ENCODE measurements around the gene RAD51B.

Gene RAD51B

GRCh38 chr14:68222726-68223125, 403.1 kb downstream of the RAD51B start:
- no peak for TF ChIP-seq CTCF (IDR thresholded peaks at IDR 0.05; ENCODE audit: low read depth, low read length)
- DNase-seq (ENCODE audit: low read depth in 2 of 2) = no peak

GRCh38 chr14:68223631-68224030, 404.1 kb downstream of the RAD51B start:
- TF ChIP-seq CTCF (IDR thresholded peaks at IDR 0.05; ENCODE audit: low read depth, low read length) = no peak
- DNase-seq (ENCODE audit: low read depth in 2 of 2) = no peak

More at GRCh38 chr14:68222726-68223125, 403.1 kb downstream of the RAD51B start:
- no peak overlapping the region for H3K4me3 ChIP-seq (replicated peaks in 1 of 2; ENCODE audit: low read depth in 2 of 2, low read length in 2 of 2)

GRCh38 chr14:68225321-68225720, 405.7 kb downstream of the RAD51B start:
- DNase-seq (ENCODE audit: low read depth in 2 of 2) = no peak
- TF ChIP-seq CTCF (IDR thresholded peaks at IDR 0.05; ENCODE audit: low read depth, low read length) = no peak
- no peak overlapping the region for H3K4me3 ChIP-seq (replicated peaks in 1 of 2; ENCODE audit: low read depth in 2 of 2, low read length in 2 of 2)

More at GRCh38 chr14:68223631-68224030, 404.1 kb downstream of the RAD51B start:
- H3K4me3 ChIP-seq (replicated peaks in 1 of 2; ENCODE audit: low read depth in 2 of 2, low read length in 2 of 2) = no peak overlapping the region

GRCh38 chr14:68226523-68226922, 406.9 kb downstream of the RAD51B start:
- no peak overlapping the region for H3K4me3 ChIP-seq (replicated peaks in 1 of 2; ENCODE audit: low read depth in 2 of 2, low read length in 2 of 2)
- no peak for DNase-seq (ENCODE audit: low read depth in 2 of 2)
- no peak for TF ChIP-seq CTCF (IDR thresholded peaks at IDR 0.05; ENCODE audit: low read depth, low read length)

GRCh38 chr14:68228656-68229055, 409.1 kb downstream of the RAD51B start:
- no peak for TF ChIP-seq CTCF (IDR thresholded peaks at IDR 0.05; ENCODE audit: low read depth, low read length)
- no peak for DNase-seq (ENCODE audit: low read depth in 2 of 2)
- no peak overlapping the region for H3K4me3 ChIP-seq (replicated peaks in 1 of 2; ENCODE audit: low read depth in 2 of 2, low read length in 2 of 2)

GRCh38 chr14:68229423-68230100, 410.0 kb downstream of the RAD51B start:
- no peak for DNase-seq (ENCODE audit: low read depth in 2 of 2)
- H3K4me3 ChIP-seq (replicated peaks in 1 of 2; ENCODE audit: low read depth in 2 of 2, low read length in 2 of 2) = no peak overlapping the region

More at GRCh38 chr14:68229423-68230100, 410.0 kb downstream of the RAD51B start:
- no peak for TF ChIP-seq CTCF (IDR thresholded peaks at IDR 0.05; ENCODE audit: low read depth, low read length)

Data from cardiac fibroblast (primary cell).